Panc1 (cell line): Measurements from ENCODE around the gene TACC2. TPM values are rescaled to one million over a fixed set of nuclear protein-coding genes. Genes with fewer than 3 reads are reported as not detected.

Experiments used
- ATAC-seq: fragments of 200-7000 bp; cut with Tn5 transposase; 2 replicates; pipeline ENCODE4 v1.9.1; 2020; ENCODE audit warnings: mild to moderate bottlenecking, moderate library complexity
- BruUV-seq: library from RNA; stranded (reverse); fragments of 400-500 nt; replicated peaks from 2 replicates; lab custom pipeline; 2021; lab: Mats Ljungman, UMichigan
- CTCF ChIA-PET: fragments of 300-600 bp; sonication (Branson Sonifier 250); formaldehyde crosslinking; loops from one replicate; lab custom pipeline; 2022; ENCODE audit warnings: antibody characterized with exemption; lab: Charles Lee
- POLR2A ChIA-PET: fragments of 300-600 bp; sonication (Branson Sonifier 250); formaldehyde crosslinking; loops from one replicate; lab custom pipeline; 2022; ENCODE audit warnings: antibody characterized with exemption; lab: Charles Lee
- DNase-seq: peaks from one replicate; pipeline ENCODE4 v3.0.0-alpha.2; 2010; ENCODE audit warnings: low read depth, low spot score
- H3K27ac ChIP-seq: 2 replicates; pipeline ENCODE4 v1.5.1; 2011; ENCODE audit warnings: mild to moderate bottlenecking, low read length, inconsistent platforms
- H3K27me3 ChIP-seq: fragments of 200-500 bp; sonication (Bioruptor generic); 2 replicates; pipeline ENCODE4 v1.6.0; 2014; ENCODE audit warnings: low read length, inconsistent platforms; ENCODE audit not compliant: control insufficient read depth, insufficient read depth
- H3K36me3 ChIP-seq: fragments of 200-500 bp; sonication (Bioruptor generic); 2 replicates; pipeline ENCODE4 v1.5.1; 2014; ENCODE audit warnings: inconsistent platforms, mild to moderate bottlenecking, low read length, moderate library complexity; ENCODE audit not compliant: control insufficient read depth, insufficient read depth
- H3K4me1 ChIP-seq: 2 replicates; pipeline ENCODE4 v1.5.1; 2011; ENCODE audit warnings: inconsistent platforms, mild to moderate bottlenecking, low read length, moderate library complexity; ENCODE audit not compliant: control insufficient read depth, insufficient read depth
- H3K4me3 ChIP-seq, 2 experiments: 2 replicates each; pipeline ENCODE4 v1.5.1; 2011 to 2012; ENCODE audit warnings: low read depth in 2 of 2, low read length in 2 of 2, mild to moderate bottlenecking in 2 of 2, inconsistent platforms in 1 of 2, moderate library complexity in 1 of 2
- H3K9me3 ChIP-seq: fragments of 200-500 bp; sonication (Bioruptor generic); 2 replicates; pipeline ENCODE4 v1.5.1; 2014; ENCODE audit warnings: low read depth, mild to moderate bottlenecking, inconsistent platforms, low read length, moderate library complexity; ENCODE audit not compliant: control insufficient read depth, insufficient read depth
- POLR2AphosphoS5 ChIP-seq: IDR thresholded peaks from 2 replicates; pipeline ENCODE4 v1.6.1; 2012; ENCODE audit warnings: mild to moderate bottlenecking, low read depth, low read length, moderate library complexity
- SIN3A ChIP-seq: IDR thresholded peaks from 2 replicates; pipeline ENCODE4 v1.6.1; 2012; ENCODE audit warnings: low read depth, mild to moderate bottlenecking, low read length, moderate library complexity, borderline replicate concordance; ENCODE audit not compliant: insufficient read depth
- TCF7L2 ChIP-seq: IDR thresholded peaks from 2 replicates; pipeline ENCODE4 v1.6.1; 2011; ENCODE audit warnings: mild to moderate bottlenecking, low read depth, low read length, inconsistent platforms
- in situ Hi-C: cut with HindIII; loops from 2 replicates; pipeline ENCODE4 v1.10.0; 2016; ENCODE audit warnings: low sequenced_read_pairs, low pct_unique_long_range_greater_than_20kb
- intact Hi-C: fragments of 100-400 bp; cut with micrococcal nuclease; formaldehyde crosslinking; loops from one replicate; pipeline ENCODE4 v1.10.0; 2022; ENCODE audit not compliant: unreplicated experiment
- total RNA-seq: library from RNA; stranded (reverse); gene quantifications from one replicate; pipeline ENCODE4 v1.2.1, GENCODE V29; 2021; ENCODE audit not compliant: unreplicated experiment
- TF ChIP-seq, protein P1 (sequence below): fragments of 450-650 bp; IDR thresholded peaks from 2 replicates; pipeline ENCODE4 v1.5.1; 2017; ENCODE audit warnings: mild to moderate bottlenecking
- TF ChIP-seq, protein P2 (sequence below), 2 experiments: IDR thresholded peaks; 2 replicates each; pipeline ENCODE4 v1.6.1; 2011 to 2012; ENCODE audit warnings: low read depth in 2 of 2, control low read depth in 1 of 2, low read length in 1 of 2, mild to moderate bottlenecking in 1 of 2, moderate library complexity in 1 of 2; ENCODE audit not compliant: insufficient read depth in 1 of 2

TACC2 gene
- total RNA-seq, 1 experiment from 2014 or later: 133 TPM

DNA sequence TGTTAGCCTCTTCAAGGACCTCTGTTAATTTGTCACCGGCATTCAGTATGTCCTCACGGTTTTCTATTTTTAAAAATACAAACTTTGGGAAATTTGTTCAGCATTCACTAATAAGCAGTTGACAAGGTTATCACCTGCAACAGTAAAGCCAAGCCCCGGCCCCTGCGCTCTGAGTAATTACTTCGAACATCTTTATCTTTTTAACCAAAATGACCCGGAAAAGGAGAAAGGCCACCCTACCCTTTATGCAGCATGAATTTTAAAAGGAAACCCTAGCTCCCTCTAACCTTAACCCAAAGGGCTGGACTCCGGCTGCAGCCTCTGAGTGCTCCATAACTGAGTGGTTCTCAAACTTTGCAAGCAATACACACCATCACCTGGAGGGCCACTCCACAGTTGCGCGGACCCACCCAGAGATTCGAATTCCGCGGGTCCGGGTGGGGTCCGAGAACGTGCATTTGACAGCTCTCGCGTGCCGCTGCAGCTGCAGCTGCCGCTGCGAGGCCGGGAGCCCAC lies 14.9 kb upstream of the TACC2 start:
- intact Hi-C loops: loop anchor here (10.0 kb wide), 1 partner anchor 141 kb away; no protein-coding TSS in a partner anchor
- in situ Hi-C loops: no loop called here
- peak overlapping the region; percentile 79 for H3K27ac ChIP-seq
- no TSS peak for BruUV-seq
- no peaks in the 10 kb centered on the region for H3K27me3 ChIP-seq
- ATAC-seq: peak; percentile 40
- peaks cover 4% of the 10 kb centered on the region; the same call in 1 of the 2 replicates for H3K36me3 ChIP-seq
- H3K4me1 ChIP-seq: peaks cover 8% of the 10 kb centered on the region
- H3K9me3 ChIP-seq: peaks cover 5% of the 10 kb centered on the region; the same call in 1 of the 2 replicates
- ChIA-PET POLR2A (no interaction called here), CTCF (no interaction called here)
- TF ChIP-seq SIN3A: 0 out of 2 replicates have a peak, but pooled peaks have one; percentile 75
- TF ChIP-seq, protein P1, sequence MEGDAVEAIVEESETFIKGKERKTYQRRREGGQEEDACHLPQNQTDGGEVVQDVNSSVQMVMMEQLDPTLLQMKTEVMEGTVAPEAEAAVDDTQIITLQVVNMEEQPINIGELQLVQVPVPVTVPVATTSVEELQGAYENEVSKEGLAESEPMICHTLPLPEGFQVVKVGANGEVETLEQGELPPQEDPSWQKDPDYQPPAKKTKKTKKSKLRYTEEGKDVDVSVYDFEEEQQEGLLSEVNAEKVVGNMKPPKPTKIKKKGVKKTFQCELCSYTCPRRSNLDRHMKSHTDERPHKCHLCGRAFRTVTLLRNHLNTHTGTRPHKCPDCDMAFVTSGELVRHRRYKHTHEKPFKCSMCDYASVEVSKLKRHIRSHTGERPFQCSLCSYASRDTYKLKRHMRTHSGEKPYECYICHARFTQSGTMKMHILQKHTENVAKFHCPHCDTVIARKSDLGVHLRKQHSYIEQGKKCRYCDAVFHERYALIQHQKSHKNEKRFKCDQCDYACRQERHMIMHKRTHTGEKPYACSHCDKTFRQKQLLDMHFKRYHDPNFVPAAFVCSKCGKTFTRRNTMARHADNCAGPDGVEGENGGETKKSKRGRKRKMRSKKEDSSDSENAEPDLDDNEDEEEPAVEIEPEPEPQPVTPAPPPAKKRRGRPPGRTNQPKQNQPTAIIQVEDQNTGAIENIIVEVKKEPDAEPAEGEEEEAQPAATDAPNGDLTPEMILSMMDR: no peak
- H3K4me3 ChIP-seq: peak overlapping the region; percentile 70 to 83
- no peak for DNase-seq

DNA sequence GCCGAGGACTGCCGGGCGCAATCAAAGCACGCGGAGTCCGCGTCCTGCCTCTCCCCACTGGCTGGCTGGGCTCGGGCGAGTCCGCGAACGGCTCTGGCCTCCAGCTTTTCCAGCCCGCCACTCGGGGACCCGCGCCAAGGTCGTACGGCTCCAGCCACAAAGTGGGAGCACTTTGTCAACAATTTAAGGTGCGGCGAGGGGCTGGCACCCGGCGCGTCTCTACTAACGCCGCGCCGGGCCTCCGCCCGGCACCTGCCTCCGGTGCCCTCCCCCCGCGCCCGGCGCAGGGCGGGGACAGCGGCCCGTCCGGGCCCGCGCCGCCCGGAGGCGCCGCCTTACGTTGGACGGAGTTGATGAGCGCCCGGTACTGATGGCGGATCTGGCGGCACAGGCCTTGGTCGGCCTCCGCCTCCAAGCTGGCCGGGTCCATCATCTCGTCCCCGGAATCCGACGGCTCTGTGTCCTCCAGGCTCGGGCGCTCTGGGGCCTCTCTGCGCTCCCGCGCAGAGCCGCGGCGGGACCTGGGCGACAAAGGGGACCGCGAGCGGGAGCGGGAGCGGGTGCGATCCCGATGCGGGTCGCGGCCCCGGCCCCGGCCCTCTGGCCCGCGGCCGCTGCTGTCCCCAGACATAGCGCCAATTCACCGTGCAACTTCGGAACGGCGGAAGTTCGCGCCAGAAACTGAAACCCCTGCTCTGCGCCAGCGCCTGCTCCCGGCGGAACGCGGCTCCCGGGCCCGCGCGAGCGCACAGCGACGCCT lies 14.2 kb upstream of the TACC2 start, which contains the start of gene NSMCE4A:
Gene NSMCE4A, minus strand, starts transcription at position 683 of the 760 bp plus-strand sequence. Its CDS starts 52 bp downstream, at position 631.
- H3K4me3 ChIP-seq: peak within 1 kb of the TSS; percentile 70 to 83
- peak within 1 kb of the TSS; percentile 85 for H3K27ac ChIP-seq
- no TSS peak for BruUV-seq
- no peaks in the 10 kb centered on the region for H3K27me3 ChIP-seq
- peaks cover 4% of the 10 kb centered on the region; the same call in 1 of the 2 replicates for H3K36me3 ChIP-seq
- ATAC-seq: peak; percentile 97
- intact Hi-C loops: loop anchor here (10.0 kb wide), 1 partner anchor 140 kb away; no protein-coding TSS in a partner anchor
- TF ChIP-seq, protein P1: peak; percentile 98
- TF ChIP-seq TCF7L2: 0 out of 2 replicates have a peak, but pooled peaks have one; percentile 45
- TF ChIP-seq, protein P2, sequence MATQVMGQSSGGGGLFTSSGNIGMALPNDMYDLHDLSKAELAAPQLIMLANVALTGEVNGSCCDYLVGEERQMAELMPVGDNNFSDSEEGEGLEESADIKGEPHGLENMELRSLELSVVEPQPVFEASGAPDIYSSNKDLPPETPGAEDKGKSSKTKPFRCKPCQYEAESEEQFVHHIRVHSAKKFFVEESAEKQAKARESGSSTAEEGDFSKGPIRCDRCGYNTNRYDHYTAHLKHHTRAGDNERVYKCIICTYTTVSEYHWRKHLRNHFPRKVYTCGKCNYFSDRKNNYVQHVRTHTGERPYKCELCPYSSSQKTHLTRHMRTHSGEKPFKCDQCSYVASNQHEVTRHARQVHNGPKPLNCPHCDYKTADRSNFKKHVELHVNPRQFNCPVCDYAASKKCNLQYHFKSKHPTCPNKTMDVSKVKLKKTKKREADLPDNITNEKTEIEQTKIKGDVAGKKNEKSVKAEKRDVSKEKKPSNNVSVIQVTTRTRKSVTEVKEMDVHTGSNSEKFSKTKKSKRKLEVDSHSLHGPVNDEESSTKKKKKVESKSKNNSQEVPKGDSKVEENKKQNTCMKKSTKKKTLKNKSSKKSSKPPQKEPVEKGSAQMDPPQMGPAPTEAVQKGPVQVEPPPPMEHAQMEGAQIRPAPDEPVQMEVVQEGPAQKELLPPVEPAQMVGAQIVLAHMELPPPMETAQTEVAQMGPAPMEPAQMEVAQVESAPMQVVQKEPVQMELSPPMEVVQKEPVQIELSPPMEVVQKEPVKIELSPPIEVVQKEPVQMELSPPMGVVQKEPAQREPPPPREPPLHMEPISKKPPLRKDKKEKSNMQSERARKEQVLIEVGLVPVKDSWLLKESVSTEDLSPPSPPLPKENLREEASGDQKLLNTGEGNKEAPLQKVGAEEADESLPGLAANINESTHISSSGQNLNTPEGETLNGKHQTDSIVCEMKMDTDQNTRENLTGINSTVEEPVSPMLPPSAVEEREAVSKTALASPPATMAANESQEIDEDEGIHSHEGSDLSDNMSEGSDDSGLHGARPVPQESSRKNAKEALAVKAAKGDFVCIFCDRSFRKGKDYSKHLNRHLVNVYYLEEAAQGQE (IDR thresholded peaks at IDR 0.05; ENCODE audit: insufficient read depth in 1 of 2, low read depth in 2 of 2, low read length in 1 of 2): peak in 1 of 2 experiments; percentile 12; a peak in 1 of 4 replicates
- TF ChIP-seq POLR2AphosphoS5: peak; percentile 91
- TF ChIP-seq SIN3A: peak; percentile 66; the same call in 1 of the 2 replicates
- peaks cover 5% of the 10 kb centered on the region; the same call in 1 of the 2 replicates for H3K9me3 ChIP-seq
- ChIA-PET CTCF (interaction anchor here (0.6 kb wide), 1 partner anchor 88 kb away, joined by 6 read pairs; no protein-coding TSS in a partner anchor), POLR2A (no interaction called here)
- in situ Hi-C loops: no loop called here
- H3K4me1 ChIP-seq: peaks cover 8% of the 10 kb centered on the region
- DNase-seq: no peak
